HG03342 (cell line): ENCODE measurements around the gene SLC25A29.
A peak's percentile ranks its signal among the peaks of the same experiment; 100 is the strongest.

Experiments
- ATAC-seq: cut with Tn5 transposase; IDR thresholded peaks from one replicate; pipeline ENCODE4 v1.9.1; 2021; ENCODE audit warnings: mild to moderate bottlenecking, moderate library complexity; ENCODE audit not compliant: unreplicated experiment

Gene SLC25A29

DNA sequence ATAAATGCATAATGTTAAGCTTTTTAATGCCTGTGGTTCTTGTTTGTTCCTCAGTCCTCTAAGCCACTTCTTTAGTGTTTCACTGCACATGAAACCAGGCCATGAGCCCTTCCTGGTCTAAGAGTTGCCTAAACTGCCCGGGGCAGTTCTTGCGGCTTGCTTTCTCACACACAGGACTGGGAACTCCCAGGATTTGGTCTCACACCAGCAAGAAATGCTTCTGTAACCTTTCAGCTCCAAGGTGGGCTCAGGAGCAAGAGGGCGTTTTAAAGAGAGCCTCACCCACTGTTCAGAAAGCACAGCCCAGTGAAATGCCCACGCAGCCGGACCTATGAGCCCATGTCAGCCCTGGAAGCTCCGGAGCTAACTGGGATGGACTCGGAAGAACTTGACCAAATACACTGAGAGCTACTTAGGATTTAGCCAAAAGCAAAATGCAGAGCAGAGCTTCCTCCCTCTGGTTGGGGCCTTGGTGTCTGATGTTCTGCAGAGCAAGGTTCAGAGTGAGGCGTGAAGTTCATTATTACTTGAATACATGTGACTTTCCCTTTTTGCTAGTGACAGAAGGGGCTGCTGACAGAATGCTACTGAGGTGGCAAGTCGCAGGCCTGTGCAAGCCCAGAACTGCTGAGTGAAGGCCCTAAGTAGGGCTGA lies 23.4 kb downstream of the SLC25A29 start:
- no peak for ATAC-seq

GRCh38 chr14:100282083-100282350 lies 24.2 kb downstream of the SLC25A29 start:
- ATAC-seq, result no peak

DNA sequence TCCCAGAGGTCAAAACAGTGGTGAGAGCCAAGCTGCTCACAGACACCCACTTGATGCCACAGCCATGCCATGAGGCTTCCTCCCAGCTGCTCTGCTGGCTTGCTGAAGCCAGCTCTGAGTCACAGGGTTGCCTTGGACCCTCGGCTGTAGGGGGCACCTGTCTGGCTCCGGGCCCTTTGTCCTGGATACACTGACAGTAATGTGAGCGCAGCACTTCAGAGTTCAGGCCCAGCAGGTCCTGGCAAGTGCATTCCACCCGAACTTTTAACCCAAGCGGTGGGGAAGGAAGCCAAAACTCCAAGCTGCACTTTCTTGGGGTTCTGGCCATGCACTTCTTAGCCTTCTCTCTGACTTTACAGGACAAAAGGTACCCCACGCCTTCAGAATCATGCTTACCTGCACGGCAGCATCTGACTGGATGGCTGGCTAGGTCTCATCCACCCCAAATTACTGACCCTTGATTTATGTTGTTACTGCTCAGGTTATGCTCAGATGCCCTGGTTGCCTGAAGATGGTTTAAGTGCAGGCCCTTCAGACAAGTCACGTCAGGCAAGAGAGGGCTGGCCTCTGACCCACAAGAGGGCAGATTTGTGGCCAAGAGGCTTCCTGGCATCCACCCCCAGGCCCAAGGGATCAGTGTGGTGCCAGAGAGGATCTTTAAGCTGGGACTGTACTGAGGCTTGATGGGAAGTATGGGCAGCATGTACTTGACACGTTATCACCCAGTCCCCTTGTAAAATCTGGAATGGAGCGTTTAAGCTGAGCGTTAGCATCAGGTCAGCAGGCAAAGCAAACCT lies 24.8 kb downstream of the SLC25A29 start:
- ATAC-seq, result no peak

GRCh38 chr14:100279563-100279962 lies 26.7 kb downstream of the SLC25A29 start:
- no peak for ATAC-seq

DNA sequence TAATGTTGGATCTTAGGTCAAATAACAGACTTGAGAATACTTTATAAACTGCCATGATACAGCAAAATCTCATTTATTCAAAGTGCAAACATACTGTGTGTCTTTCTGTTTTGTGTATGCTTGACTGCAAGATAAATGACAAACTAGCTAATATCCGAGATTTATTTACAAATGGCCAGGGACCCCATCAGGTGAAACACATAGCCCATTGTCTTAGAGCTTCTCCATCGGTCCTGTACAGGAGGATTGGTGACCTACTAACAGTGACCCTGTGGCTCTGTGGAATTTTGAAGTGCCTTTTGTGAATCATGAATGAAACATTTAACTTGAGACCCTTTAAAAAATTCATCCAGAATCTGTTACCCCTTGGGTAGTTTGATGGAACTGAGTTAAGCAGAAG lies 27.1 kb downstream of the SLC25A29 start:
- ATAC-seq, result no peak

DNA sequence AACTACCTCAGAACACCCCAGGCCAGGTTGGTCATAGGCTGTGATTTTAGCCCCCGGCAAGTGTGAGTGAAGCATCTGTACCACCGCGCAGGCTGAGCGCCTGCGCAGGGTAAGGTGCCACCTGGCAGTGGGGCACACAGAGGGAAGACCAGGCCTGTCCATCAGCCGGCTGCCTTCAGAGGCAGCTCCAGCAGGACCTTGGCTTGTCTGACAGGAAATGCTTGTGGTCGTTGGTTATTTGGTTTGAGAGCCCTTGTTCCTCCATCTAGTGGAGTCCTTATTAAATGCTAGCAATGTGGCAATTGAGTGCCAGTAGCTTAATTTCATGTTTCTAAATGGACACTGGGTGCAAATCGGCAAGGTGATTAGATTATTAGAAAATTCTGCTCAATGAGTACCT lies 27.5 kb downstream of the SLC25A29 start:
- ATAC-seq, result no peak

- no peak for ATAC-seq
Measured at GRCh38 chr14:100275214-100275613, 31.0 kb downstream of the SLC25A29 start.

GRCh38 chr14:100274250-100274649 lies 32.0 kb downstream of the SLC25A29 start:
- no peak for ATAC-seq

DNA sequence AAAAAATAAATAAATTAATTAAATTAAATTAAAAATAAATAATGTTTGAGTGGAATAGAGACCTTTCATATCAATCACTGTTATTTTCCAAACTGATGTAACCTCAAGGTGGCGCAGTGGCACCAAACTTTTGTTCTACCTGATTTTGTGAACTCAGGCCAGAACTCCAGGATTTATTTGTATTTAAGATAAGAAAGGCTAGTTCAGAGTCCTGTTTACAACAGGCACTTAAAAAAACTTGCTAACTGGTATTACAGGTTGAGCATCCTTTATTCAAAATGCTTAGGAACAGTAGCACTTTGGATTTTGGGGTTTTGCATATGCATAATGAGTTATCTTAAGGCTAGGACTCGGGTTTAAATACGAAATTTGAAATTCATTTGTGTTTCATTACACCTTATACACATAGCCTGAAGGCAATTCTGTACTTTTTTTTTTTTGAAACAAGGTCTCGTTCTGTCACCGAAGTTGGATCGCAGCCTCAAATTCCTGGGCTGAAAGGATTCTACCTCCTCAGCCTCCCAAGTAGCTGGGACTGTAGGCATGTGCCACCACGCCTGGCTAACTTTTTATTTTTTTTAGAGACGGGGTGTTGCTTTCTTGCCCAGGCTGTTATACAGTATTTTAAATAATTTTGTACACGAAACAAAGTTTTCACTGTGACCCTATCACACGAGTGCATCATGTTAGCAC lies 34.9 kb downstream of the SLC25A29 start:
- ATAC-seq, result no peak

DNA sequence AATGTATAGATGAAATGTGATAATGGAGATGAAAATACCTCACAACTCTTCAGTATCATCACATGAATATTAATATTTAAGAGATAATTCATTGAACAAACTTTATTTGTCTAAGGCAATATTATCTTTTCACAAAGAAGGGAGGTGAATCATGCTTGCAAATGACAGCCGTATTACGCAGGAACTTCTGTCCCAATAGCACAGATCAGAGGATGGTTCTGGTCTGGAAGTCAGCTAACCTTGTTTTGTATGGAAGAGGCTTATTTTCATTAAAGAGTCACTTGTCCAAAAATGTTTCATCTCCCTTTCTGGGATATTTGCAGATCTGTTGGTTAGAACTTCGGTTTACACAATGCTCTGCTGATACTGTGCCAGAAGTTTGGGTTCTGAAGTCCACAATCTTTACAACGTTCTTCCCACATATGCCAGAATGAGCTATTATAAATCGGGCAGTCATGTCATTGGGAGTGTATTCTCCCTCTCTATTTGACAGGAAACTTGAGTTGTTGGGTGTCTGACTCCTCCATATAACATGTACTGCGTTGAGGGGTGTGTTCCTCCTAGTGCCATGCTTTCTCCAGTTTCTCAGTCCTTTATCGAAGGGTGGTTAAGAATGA lies 37.5 kb downstream of the SLC25A29 start:
- ATAC-seq, result no peak

DNA sequence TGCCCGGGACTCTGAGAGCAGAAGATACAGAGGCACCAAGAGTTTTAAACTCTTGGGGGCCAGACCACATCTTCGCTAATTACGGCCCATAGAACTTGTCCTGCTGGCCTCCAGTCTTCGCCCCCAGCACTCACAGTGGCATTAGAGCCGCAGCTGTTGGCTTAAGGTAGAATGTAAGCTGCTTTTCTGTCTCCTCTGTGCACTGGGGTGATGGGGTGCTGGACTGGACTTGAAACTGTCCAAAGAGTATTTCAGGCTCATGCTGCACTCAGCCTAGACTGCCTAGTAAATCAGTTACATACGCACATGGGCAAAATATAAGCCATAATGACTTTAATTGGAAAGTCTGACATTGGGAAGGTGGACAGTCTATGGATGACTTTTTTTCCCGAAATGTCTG lies 38.3 kb downstream of the SLC25A29 start:
- ATAC-seq, result no peak

DNA sequence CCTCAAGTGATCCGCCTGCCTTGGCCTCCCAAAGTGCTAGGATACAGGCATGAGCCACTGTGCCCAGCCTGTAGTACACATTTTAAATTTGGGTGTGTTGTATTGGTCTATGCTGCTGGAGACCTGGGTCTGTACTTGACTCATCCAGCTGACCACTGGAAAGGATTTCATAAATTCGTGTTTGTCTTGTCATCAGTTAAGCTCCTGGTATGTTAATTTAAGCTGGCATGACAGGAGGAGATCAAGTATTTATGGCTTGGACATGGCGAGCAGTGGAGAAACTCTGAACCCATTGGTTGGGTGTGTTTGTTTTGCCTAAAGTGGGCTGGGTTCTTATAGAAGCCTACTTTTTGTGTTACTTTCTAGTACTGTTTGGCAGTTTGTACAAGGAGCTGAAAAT lies 43.1 kb downstream of the SLC25A29 start:
- no peak for ATAC-seq

DNA sequence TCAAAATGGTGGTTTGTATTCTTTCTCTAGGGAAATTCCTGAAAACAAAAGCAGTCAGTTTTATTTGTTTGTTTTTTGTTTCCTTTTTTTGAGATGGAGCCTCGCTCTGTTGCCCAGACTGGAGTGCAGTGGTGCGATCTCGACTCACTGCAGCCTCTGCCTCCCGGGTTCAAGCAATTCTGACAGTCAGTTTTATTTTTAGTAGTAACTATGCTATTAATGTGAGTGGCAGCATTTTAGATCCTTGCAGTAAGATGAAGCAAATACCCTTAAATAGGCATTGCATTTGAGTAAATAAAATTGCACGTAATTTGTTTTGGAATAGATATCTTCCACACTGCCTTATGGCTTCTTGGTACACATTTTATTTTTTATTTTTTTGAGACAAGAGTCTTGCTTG lies 43.7 kb downstream of the SLC25A29 start:
- no peak for ATAC-seq

DNA sequence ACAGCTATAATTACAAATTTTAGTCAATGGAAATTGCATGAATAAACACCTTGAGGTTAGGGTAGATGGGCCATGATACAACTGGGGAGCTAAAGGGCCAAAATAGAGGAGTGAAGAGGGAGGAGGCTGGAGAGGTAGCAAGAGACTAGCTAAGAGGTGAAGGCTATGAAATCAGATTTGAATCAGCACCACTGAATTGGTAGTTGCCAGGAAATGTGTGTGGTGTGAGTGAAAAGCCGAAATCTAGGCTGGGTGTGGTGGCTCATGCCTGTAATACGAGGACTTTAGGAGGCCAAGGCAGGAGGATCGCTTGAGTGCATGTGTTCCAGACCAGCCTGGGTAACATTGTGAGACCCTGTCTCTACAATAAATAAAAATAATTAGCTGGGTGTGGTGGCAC lies 44.6 kb downstream of the SLC25A29 start:
- ATAC-seq, result no peak

DNA sequence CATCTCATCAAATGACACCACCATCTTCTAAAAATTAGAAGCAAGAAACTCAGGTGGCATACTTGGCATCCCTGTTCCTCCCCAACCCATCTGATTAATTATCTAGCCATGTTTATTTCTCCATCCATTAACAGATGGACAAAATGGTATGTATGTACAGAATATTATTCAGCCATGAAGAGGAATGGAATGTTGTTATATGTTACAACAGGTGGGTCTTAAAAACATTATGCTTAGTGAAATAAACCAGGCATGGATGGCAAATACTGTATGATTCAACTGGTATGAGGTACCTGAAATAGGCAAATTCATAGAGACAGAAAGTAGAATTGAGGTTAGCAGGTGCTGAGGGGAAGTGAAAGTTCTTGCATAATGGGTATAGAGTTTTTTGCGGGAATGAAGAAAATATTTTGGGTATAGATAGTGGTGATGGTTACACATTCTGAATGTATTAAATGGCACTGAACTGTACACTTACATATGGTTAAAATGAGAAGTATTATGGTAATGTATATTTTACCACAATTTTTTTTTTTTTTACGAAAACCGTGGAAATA lies 49.8 kb downstream of the SLC25A29 start:
- ATAC-seq, result peak; percentile 71

DNA sequence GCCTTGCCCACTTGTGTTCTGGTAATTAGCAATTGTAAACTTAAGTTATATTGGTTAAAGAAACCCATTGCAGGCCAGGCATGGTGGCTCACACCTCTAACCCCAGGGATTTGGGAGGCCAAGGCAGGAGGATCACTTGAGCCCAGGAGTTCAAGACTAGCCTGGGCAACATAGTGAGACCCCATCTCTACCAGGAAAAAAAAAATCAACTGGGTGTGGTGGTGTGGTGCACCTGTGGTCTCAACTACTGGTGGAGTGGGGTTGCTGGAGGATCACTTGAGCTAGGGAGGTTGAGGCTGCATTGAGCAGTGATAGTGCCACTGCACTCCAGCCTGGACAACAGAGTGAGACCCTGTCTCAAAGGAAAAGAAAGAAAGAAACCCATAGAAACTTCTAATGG lies 53.6 kb downstream of the SLC25A29 start:
- ATAC-seq, result no peak

GRCh38 chr14:100250732-100251465 lies 55.3 kb downstream of the SLC25A29 start:
- ATAC-seq, result no peak

- no peak for ATAC-seq
Measured at GRCh38 chr14:100246809-100247428, 59.3 kb downstream of the SLC25A29 start.

DNA sequence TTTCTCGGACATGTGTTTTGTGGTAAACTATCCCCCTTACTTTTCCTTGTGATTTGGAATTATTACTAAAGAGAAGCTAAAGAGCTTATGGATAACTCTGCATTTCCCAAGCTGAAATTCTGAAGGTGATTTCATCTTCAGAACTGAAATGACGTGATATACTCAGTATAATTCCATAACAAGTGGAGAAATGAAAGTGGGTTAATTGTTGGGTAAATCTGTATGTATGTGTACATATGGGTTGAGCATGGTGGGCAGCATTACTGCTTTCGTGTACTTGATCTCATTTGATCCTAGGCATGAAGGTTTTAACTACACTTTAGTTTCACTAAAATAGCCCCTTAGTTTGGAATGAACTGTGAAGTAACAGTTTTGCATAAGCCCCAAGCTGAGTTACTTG lies 63.2 kb downstream of the SLC25A29 start:
- ATAC-seq, result no peak

- no peak for ATAC-seq
Measured at GRCh38 chr14:100241279-100241678, 65.0 kb downstream of the SLC25A29 start.
